K562 (cell line): Measurements from ENCODE around the gene ARHGAP26. TPM values are rescaled to one million over a fixed set of nuclear protein-coding genes. Genes with fewer than 3 reads are reported as not detected.

Experiments
- ATAC-seq: fragments of 200-7000 bp; cut with Tn5 transposase; 3 replicates; pipeline ENCODE4 v1.9.1; 2020; ENCODE audit warnings: moderate library complexity
- BruUV-seq: library from RNA; stranded (reverse); fragments of 400-500 nt; replicated peaks from 2 replicates; lab custom pipeline; 2021; lab: Mats Ljungman, UMichigan
- CTCF ChIA-PET: fragments of 300-600 bp; formaldehyde crosslinking; extraction: SDS; loops from one replicate; lab custom pipeline; 2021; ENCODE audit warnings: low intra/inter-chr PET ratio; lab: Yijun Ruan, JAX
- POLR2A ChIA-PET: fragments of 300-600, 350-650 bp; sonication (Branson Sonifier 250); formaldehyde crosslinking; extraction: SDS; loops from one replicate; lab custom pipeline; 2021; ENCODE audit warnings: antibody characterized with exemption, inconsistent platforms; lab: Yijun Ruan, JAX
- DNase-seq, 4 experiments: peaks; one replicate each; pipeline versions ENCODE4 v3.0.0 to v3.0.0-alpha.2; 2011 to 2018; ENCODE audit warnings: low spot score in 3 of 4, mixed read lengths in 3 of 4; ENCODE audit errors: extremely low read depth in 1 of 4
- FAIRE-seq: peaks from 2 replicates; lab custom pipeline; 2011; peaks lifted over from hg19 to GRCh38; lab: Jason Lieb, UNC
- H2AFZ ChIP-seq: 2 replicates; pipeline ENCODE4 v1.6.0; 2011; ENCODE audit warnings: low read depth, low read length, control low read depth, inconsistent platforms
- H3K27ac ChIP-seq: fragments of 200-600 bp; 3 replicates; pipeline ENCODE4 v1.8.0; 2011; ENCODE audit warnings: low read depth, mild to moderate bottlenecking, control low read depth, inconsistent platforms, low read length, moderate library complexity, mixed read lengths; ENCODE audit errors: extremely low read depth
- H3K27me3 ChIP-seq, 2 experiments: fragments of 300-600 bp in 1 of 2; 2 replicates in 1 of 2; 3 replicates in 1 of 2; pipeline versions ENCODE4 v1.6.0 to v1.8.0; 2011; ENCODE audit warnings: inconsistent platforms in 2 of 2, low read length in 2 of 2, mild to moderate bottlenecking in 1 of 2, mixed read lengths in 1 of 2, moderate library complexity in 1 of 2; ENCODE audit not compliant: control insufficient read depth in 2 of 2, insufficient read depth in 2 of 2
- H3K36me3 ChIP-seq: fragments of 300-600 bp; 3 replicates; pipeline ENCODE4 v1.8.0; 2011; ENCODE audit warnings: mild to moderate bottlenecking, low read length, inconsistent platforms; ENCODE audit not compliant: control insufficient read depth, insufficient read depth
- H3K4me1 ChIP-seq, 2 experiments: fragments of 200-600 bp in 1 of 2; replicated peaks in 1 of 2; 2 replicates in 1 of 2; 3 replicates in 1 of 2; pipeline versions ENCODE4 v1.5.1 to v1.8.0; 2011; ENCODE audit warnings: inconsistent platforms in 2 of 2, low read length in 2 of 2, mild to moderate bottlenecking in 1 of 2, mixed read lengths in 1 of 2, moderate library complexity in 1 of 2; ENCODE audit not compliant: control insufficient read depth in 2 of 2, insufficient read depth in 2 of 2
- H3K4me2 ChIP-seq: 2 replicates; pipeline ENCODE4 v1.6.1; 2011; ENCODE audit warnings: low read length, control low read depth, inconsistent platforms, mixed read lengths; ENCODE audit not compliant: insufficient read depth
- H3K4me3 ChIP-seq: fragments of 200-600 bp; sonication (generic), shearing (Covaris generic); 2 replicates; pipeline ENCODE4 v1.5.1; 2016; ENCODE audit warnings: control low read depth, inconsistent platforms
- H3K79me2 ChIP-seq: fragments of 200-600 bp; 3 replicates; pipeline ENCODE4 v1.8.0; 2011; ENCODE audit warnings: low read length, inconsistent platforms; ENCODE audit not compliant: control insufficient read depth, insufficient read depth
- H3K9ac ChIP-seq, 2 experiments: 2 replicates each; pipeline versions ENCODE4 v1.6.0 to v1.6.1; 2011; ENCODE audit warnings: low read depth in 2 of 2, low read length in 2 of 2, control low read depth in 1 of 2, inconsistent platforms in 1 of 2, mild to moderate bottlenecking in 1 of 2, mixed read lengths in 1 of 2; ENCODE audit not compliant: insufficient read depth in 1 of 2
- H3K9me1 ChIP-seq: one replicate; pipeline ENCODE4 v1.6.0; 2011; ENCODE audit warnings: inconsistent platforms, mild to moderate bottlenecking, low read length, moderate library complexity; ENCODE audit not compliant: control insufficient read depth, insufficient read depth
- H3K9me3 ChIP-seq: replicated peaks from 2 replicates; pipeline ENCODE4 v1.5.1; 2011; ENCODE audit warnings: low read depth, low read length, inconsistent platforms; ENCODE audit not compliant: control insufficient read depth, insufficient read depth
- H4K20me1 ChIP-seq: replicated peaks from 2 replicates; pipeline ENCODE4 v1.6.1; 2011; ENCODE audit warnings: low read length, inconsistent platforms, mixed read lengths; ENCODE audit not compliant: control insufficient read depth, insufficient read depth
- ATF1 ChIP-seq, 2 experiments: fragments of 450-650 bp in 1 of 2; IDR thresholded peaks; 2 replicates each; pipeline ENCODE4 v1.6.1; 2016; ENCODE audit warnings: missing compliant biosample characterization in 1 of 2, missing genetic modification characterization in 1 of 2
- IRF2 ChIP-seq: sonication (generic); formaldehyde crosslinking; IDR thresholded peaks from 2 replicates; pipeline ENCODE4 v1.8.1; 2022; ENCODE audit warnings: mild to moderate bottlenecking, missing genetic modification reagents
- PPARD ChIP-seq: fragments of 250-450 bp; sonication (Bioruptor Pico); IDR thresholded peaks from 2 replicates; pipeline ENCODE4 v1.8.0; 2022; ENCODE audit warnings: inconsistent platforms, mild to moderate bottlenecking, moderate library complexity
- ZNF217 ChIP-seq: sonication (generic); formaldehyde crosslinking; IDR thresholded peaks from 2 replicates; pipeline ENCODE4 v1.8.0; 2022; ENCODE audit warnings: mild to moderate bottlenecking, missing genetic modification reagents
- ZNF507 ChIP-seq: conservative IDR thresholded peaks from 2 replicates; pipeline ENCODE4 v1.6.1; 2017; ENCODE audit warnings: missing genetic modification characterization, missing compliant biosample characterization
- WGBS: fragments of 100-300 bp; shearing (Covaris generic); methylation state at CpG from one replicate; pipeline ENCODE4 v1.1.6; 2016; ENCODE audit warnings: low coverage, mixed read lengths; ENCODE audit not compliant: insufficient coverage; ENCODE audit errors: missing lambda C conversion rate; 5-methylcytosine and 5-hydroxymethylcytosine counted together
- in situ Hi-C: fragments of 300-500 bp; cut with MboI; formaldehyde crosslinking; loops from 4 replicates; pipeline ENCODE4 v1.15.0; 2018; ENCODE audit warnings: inconsistent platforms, mixed read lengths
- intact Hi-C: fragments of 100-400 bp; cut with micrococcal nuclease; formaldehyde crosslinking; loops from 2 replicates; pipeline ENCODE4 v1.14.2; 2022
- polyA plus RNA-seq, 8 experiments: library from polyadenylated mRNA; depleted of rRNA in 4 of 8; stranded (reverse) in 5 of 8; unstranded in 3 of 8; fragments of >200 nt; fragmentation: Nextera tagmentation in 2 of 8; fragmentation: Illumina TruSeq in 1 of 8; extraction: Ambion mirVana in 2 of 8; extraction: Trizol in 1 of 8; gene quantifications; 2 replicates each; pipeline versions ENCODE4 v1.2.1 to v1.2.3, GENCODE V29; 2011 to 2014; ENCODE audit warnings: inconsistent platforms in 1 of 8, missing spikeins in 1 of 8
- total RNA-seq, 7 experiments: library from RNA; depleted of rRNA in 6 of 7; stranded (reverse); fragments of >200 nt in 6 of 7; fragmentation: Illumina TruSeq in 2 of 7; extraction: Trizol in 2 of 7; gene quantifications; 2 replicates each; pipeline versions ENCODE4 v1.2.1 to v1.2.3, GENCODE V29; 2011 to 2021; ENCODE audit warnings: low replicate concordance in 1 of 7
- TF ChIP-seq, protein P1 (sequence below), 3 experiments: IDR thresholded peaks in 2 of 3; conservative IDR thresholded peaks in 1 of 3; 2 replicates each; pipeline ENCODE4 v1.5.1; 2011 to 2012; ENCODE audit warnings: low read length in 3 of 3, mild to moderate bottlenecking in 3 of 3, control low read depth in 2 of 3, improper control_type of control experiment in 1 of 3, inconsistent platforms in 1 of 3, low read depth in 1 of 3, mixed read lengths in 1 of 3, moderate library complexity in 1 of 3; ENCODE audit not compliant: insufficient read depth in 2 of 3
- TF ChIP-seq, protein P2 (sequence below): fragments of 250-450 bp; sonication (Bioruptor Pico); IDR thresholded peaks from 2 replicates; pipeline ENCODE4 v1.5.0; 2021
- TF ChIP-seq, protein P3 (sequence below): fragments of 250-450 bp; sonication (Bioruptor Pico); IDR thresholded peaks from 2 replicates; pipeline ENCODE4 v1.5.0; 2021
- TF ChIP-seq, protein P4 (sequence below): fragments of 250-450 bp; sonication (Bioruptor Pico); IDR thresholded peaks from 2 replicates; pipeline ENCODE4 v1.9.0; 2021; ENCODE audit warnings: mild to moderate bottlenecking, inconsistent platforms

The ARHGAP26 gene
- total and polyA plus RNA-seq, 9 of the 15 experiments (the other 6 are each of a cell fraction or from before 2014, with no cell fraction given): 0.13 to 1.1 (median 0.55) TPM

DNA sequence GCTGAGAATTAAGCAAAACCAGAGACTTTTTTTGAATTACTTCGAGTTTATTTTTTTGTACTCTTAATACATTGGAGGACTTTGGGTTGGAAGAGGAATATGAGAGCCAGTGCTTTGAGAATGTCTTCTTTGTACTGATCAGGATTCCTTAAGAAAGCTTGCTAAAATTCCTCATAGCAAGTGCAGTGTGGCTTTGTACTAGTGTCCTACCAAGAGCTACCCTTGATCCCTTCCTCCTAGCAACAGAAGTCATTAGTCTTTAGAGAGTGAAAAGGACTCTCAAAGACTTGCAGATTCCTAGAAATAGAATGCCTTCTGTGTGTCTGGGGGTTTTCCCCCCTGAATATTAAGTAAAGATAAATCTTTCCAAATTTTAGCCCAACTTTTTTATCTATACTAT lies 276.1 kb downstream of the ARHGAP26 start:
- Histone ChIP-seq H3K4me1 (peaks cover 0 to 13% of the 10 kb centered on the region in 2 experiments; a peak in 3 of 5 replicates), H4K20me1 (no peaks in the 10 kb centered on the region), H3K4me3 (no peak overlapping the region), H3K27ac (no peak overlapping the region), H3K9me3 (no peaks in the 10 kb centered on the region), H3K9ac (no peak overlapping the region), H3K79me2 (no peaks in the 10 kb centered on the region), H3K9me1 (no peaks in the 10 kb centered on the region), H2AFZ (no peak overlapping the region), H3K36me3 (no peaks in the 10 kb centered on the region), H3K27me3 (no peaks in the 10 kb centered on the region), H3K4me2 (no peak overlapping the region)
- no peak for DNase-seq
- WGBS: 0% methylated on average over 1 of the region's 1 CpG
- no TSS peak for BruUV-seq
- in situ Hi-C loops (no loop called here), intact Hi-C loops (no loop called here)
- no peak for FAIRE-seq
- ChIA-PET POLR2A (interaction anchor here (0.8 kb wide), 1 partner anchor 9 kb away, joined by 3 read pairs; no protein-coding TSS in a partner anchor), CTCF (interaction anchor here (0.6 kb wide), 1 partner anchor 788 kb away, joined by 3 read pairs; no protein-coding TSS in a partner anchor)
- no peak for ATAC-seq
- TF ChIP-seq, protein P1, sequence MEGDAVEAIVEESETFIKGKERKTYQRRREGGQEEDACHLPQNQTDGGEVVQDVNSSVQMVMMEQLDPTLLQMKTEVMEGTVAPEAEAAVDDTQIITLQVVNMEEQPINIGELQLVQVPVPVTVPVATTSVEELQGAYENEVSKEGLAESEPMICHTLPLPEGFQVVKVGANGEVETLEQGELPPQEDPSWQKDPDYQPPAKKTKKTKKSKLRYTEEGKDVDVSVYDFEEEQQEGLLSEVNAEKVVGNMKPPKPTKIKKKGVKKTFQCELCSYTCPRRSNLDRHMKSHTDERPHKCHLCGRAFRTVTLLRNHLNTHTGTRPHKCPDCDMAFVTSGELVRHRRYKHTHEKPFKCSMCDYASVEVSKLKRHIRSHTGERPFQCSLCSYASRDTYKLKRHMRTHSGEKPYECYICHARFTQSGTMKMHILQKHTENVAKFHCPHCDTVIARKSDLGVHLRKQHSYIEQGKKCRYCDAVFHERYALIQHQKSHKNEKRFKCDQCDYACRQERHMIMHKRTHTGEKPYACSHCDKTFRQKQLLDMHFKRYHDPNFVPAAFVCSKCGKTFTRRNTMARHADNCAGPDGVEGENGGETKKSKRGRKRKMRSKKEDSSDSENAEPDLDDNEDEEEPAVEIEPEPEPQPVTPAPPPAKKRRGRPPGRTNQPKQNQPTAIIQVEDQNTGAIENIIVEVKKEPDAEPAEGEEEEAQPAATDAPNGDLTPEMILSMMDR (IDR thresholded peaks at IDR 0.05 in 2 of 3, conservative IDR thresholded peaks at IDR 0.05 in 1 of 3; ENCODE audit: insufficient read depth in 2 of 3, low read depth in 1 of 3, low read length in 3 of 3): no peak
- TF ChIP-seq PPARD (CRISPR knock-in tag) (no peak), ATF1 (CRISPR knock-in tag; IDR thresholded peaks at IDR 0.05) (no peak), ATF1 (tag; IDR thresholded peaks at IDR 0.05) (no peak), ZNF217 (no peak), ZNF507 (tag) (no peak), IRF2 (no peak)
- TF ChIP-seq, protein P2, sequence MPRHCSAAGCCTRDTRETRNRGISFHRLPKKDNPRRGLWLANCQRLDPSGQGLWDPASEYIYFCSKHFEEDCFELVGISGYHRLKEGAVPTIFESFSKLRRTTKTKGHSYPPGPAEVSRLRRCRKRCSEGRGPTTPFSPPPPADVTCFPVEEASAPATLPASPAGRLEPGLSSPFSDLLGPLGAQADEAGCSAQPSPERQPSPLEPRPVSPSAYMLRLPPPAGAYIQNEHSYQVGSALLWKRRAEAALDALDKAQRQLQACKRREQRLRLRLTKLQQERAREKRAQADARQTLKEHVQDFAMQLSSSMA (CRISPR knock-in tag): no peak
- TF ChIP-seq, protein P3, sequence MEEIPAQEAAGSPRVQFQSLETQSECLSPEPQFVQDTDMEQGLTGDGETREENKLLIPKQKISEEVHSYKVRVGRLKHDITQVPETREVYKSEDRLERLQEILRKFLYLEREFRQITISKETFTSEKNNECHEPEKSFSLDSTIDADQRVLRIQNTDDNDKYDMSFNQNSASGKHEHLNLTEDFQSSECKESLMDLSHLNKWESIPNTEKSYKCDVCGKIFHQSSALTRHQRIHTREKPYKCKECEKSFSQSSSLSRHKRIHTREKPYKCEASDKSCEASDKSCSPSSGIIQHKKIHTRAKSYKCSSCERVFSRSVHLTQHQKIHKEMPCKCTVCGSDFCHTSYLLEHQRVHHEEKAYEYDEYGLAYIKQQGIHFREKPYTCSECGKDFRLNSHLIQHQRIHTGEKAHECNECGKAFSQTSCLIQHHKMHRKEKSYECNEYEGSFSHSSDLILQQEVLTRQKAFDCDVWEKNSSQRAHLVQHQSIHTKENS: no peak
- TF ChIP-seq, protein P4, sequence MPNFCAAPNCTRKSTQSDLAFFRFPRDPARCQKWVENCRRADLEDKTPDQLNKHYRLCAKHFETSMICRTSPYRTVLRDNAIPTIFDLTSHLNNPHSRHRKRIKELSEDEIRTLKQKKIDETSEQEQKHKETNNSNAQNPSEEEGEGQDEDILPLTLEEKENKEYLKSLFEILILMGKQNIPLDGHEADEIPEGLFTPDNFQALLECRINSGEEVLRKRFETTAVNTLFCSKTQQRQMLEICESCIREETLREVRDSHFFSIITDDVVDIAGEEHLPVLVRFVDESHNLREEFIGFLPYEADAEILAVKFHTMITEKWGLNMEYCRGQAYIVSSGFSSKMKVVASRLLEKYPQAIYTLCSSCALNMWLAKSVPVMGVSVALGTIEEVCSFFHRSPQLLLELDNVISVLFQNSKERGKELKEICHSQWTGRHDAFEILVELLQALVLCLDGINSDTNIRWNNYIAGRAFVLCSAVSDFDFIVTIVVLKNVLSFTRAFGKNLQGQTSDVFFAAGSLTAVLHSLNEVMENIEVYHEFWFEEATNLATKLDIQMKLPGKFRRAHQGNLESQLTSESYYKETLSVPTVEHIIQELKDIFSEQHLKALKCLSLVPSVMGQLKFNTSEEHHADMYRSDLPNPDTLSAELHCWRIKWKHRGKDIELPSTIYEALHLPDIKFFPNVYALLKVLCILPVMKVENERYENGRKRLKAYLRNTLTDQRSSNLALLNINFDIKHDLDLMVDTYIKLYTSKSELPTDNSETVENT (CRISPR knock-in tag): no peak
